ENCODE results near the gene TENM4. TPM values are rescaled to one million over a fixed set of nuclear protein-coding genes. Genes with fewer than 3 reads are reported as not detected.

TENM4 gene
- total RNA-seq, 1 donor from 2014 or later, result 11.9 TPM

DNA sequence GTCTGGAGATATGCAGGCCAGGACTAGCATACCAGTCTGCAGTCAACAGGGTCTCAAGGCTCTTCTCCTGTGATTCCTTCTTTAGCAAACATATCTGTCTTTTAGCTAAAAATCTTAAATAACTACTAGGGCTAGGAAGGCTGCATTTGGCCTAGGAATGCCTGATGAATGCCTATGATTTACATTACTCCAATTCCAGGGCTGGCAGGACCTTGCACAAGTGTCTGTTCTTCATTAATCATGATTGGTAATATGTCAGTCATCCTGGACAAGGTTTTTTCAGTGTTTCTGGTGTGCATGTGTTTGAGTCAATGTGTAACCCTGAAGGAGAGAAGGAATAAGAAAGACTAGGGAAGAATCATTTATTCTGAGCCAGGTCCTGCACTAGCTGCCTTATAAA lies 585.7 kb downstream of the TENM4 start:
- no peak overlapping the region for H3K27ac ChIP-seq
- no peak for DNase-seq (ENCODE audit: low spot score in 2 of 2)
- intact Hi-C loops (cut with DNase I), result no loop called here
- no peaks in the 10 kb centered on the region for H3K9me3 ChIP-seq
- TF ChIP-seq, protein P1, sequence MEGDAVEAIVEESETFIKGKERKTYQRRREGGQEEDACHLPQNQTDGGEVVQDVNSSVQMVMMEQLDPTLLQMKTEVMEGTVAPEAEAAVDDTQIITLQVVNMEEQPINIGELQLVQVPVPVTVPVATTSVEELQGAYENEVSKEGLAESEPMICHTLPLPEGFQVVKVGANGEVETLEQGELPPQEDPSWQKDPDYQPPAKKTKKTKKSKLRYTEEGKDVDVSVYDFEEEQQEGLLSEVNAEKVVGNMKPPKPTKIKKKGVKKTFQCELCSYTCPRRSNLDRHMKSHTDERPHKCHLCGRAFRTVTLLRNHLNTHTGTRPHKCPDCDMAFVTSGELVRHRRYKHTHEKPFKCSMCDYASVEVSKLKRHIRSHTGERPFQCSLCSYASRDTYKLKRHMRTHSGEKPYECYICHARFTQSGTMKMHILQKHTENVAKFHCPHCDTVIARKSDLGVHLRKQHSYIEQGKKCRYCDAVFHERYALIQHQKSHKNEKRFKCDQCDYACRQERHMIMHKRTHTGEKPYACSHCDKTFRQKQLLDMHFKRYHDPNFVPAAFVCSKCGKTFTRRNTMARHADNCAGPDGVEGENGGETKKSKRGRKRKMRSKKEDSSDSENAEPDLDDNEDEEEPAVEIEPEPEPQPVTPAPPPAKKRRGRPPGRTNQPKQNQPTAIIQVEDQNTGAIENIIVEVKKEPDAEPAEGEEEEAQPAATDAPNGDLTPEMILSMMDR (IDR thresholded peaks at IDR 0.05), result no peak
- no peak overlapping the region for H3K4me3 ChIP-seq
- H3K36me3 ChIP-seq, result peaks cover 0 to 11% of the 10 kb centered on the region in 2 donors
- H3K4me1 ChIP-seq, result no peaks in the 10 kb centered on the region
- no peaks in the 10 kb centered on the region for H3K27me3 ChIP-seq

DNA sequence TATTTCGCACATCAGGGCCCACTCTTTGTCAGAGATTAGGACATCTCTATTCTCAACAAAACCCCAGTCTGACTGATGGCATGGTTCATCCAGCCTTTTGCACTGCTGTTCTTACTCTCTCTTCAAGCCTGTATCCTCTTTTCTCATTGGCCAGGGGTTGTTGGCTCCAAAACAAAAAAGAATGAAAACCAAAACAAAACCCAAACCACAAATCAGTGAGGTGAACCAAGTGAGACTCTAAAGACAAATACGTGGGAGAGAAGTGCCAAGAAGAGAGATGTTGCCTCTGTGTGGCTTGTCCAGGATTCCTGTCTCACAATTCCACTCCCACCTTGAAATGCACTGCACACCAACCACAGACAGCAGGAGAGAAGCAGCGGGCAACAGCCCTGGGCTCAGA lies 587.3 kb downstream of the TENM4 start:
- Histone ChIP-seq H3K9me3 (no peaks in the 10 kb centered on the region), H3K4me1 (no peaks in the 10 kb centered on the region), H3K4me3 (no peak overlapping the region), H3K27ac (no peak overlapping the region), H3K36me3 (peaks cover 0 to 11% of the 10 kb centered on the region in 2 donors), H3K27me3 (no peaks in the 10 kb centered on the region)
- no peak for DNase-seq (ENCODE audit: low spot score in 2 of 2)
- intact Hi-C loops (cut with DNase I), result no loop called here
- TF ChIP-seq, protein P1 (IDR thresholded peaks at IDR 0.05), result no peak

DNA sequence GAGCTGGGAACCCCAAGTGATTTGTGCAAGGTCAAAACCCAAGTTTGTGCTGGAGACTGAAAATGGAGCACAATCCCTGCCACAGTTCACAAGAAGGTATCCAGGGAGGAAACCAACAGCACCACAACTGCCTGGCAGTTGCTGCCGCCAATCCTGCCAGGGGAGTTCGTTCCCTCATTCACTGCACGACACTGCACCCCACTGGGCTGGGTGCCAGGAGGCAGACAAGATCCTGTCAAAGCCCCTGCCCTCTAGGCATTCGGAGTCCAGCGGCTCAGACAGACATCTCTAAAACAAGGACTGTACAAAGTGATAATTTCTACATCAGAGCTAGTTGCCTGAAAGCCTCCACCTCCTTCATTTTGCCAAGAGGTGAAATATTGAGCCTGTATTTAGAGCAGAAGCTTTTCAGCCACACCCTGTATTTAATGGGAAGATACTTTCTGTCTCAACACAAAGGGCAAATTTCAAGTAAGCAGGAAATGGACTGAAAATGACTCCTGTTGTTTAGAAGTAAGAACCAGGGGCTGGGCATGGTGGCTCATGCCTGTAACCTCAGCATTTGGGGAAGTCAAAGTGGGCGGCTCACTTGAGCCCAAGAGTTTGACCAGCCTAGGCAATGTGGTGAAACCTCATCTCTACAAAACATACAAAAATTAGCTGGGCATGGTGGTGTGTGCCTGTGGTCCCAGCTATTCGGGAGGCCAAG lies 588.8 kb downstream of the TENM4 start:
- Histone ChIP-seq H3K9me3 (no peaks in the 10 kb centered on the region), H3K36me3 (peaks cover 0 to 11% of the 10 kb centered on the region in 2 donors), H3K4me3 (no peak overlapping the region), H3K27me3 (no peaks in the 10 kb centered on the region), H3K27ac (no peak overlapping the region), H3K4me1 (no peaks in the 10 kb centered on the region)
- intact Hi-C loops (cut with DNase I), result no loop called here
- TF ChIP-seq, protein P1 (IDR thresholded peaks at IDR 0.05), result no peak
- no peak for DNase-seq (ENCODE audit: low spot score in 2 of 2)

DNA sequence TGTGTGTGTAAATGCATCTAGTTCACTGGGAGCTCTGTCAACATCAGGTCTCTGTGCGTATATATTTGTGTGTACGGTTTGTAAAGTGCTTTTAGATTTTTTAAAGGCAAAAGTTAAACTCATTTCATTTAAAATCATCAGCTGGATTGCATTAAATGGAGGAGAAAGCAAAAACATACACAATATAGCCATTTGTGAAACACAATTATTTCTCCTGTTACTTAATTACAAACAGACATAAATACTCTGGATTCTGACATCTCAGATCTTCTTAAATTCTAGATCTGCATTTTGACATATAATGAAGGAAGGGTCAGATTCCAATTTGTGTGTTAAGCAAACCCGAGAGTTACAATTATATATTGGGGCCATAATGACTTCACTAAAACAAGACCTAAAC lies 590.8 kb downstream of the TENM4 start:
- intact Hi-C loops (cut with DNase I), result no loop called here
- H3K27ac ChIP-seq, result no peak overlapping the region
- DNase-seq (ENCODE audit: low spot score in 2 of 2), result no peak
- TF ChIP-seq, protein P1 (IDR thresholded peaks at IDR 0.05), result no peak
- H3K9me3 ChIP-seq, result no peaks in the 10 kb centered on the region
- H3K36me3 ChIP-seq, result peaks cover 0 to 11% of the 10 kb centered on the region in 2 donors
- H3K27me3 ChIP-seq, result no peaks in the 10 kb centered on the region
- H3K4me1 ChIP-seq, result no peaks in the 10 kb centered on the region
- H3K4me3 ChIP-seq, result no peak overlapping the region

DNA sequence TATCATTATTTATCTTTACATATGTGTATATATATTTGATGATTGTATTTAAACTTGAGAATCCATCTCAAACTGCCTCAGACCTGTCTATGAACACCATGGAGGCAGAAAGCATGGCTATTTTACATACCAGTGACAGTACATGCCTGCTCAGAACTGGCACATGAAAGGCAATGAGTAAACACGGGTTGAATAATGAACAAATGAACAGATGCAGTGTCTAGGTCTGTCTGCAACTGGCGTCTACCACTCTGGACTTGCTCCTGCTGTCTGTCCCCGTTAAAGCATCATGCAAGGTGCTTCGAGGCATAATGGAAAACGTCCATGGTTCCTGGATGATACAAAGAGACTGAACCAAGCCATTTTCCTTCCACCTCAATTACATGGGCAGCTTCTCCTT lies 594.6 kb downstream of the TENM4 start:
- no peaks in the 10 kb centered on the region for H3K36me3 ChIP-seq
- TF ChIP-seq, protein P1 (IDR thresholded peaks at IDR 0.05), result no peak
- H3K9me3 ChIP-seq, result no peaks in the 10 kb centered on the region
- no peak overlapping the region for H3K27ac ChIP-seq
- H3K4me3 ChIP-seq, result no peak overlapping the region
- no peaks in the 10 kb centered on the region for H3K27me3 ChIP-seq
- no peak for DNase-seq (ENCODE audit: low spot score in 2 of 2)
- intact Hi-C loops (cut with DNase I), result no loop called here
- no peaks in the 10 kb centered on the region for H3K4me1 ChIP-seq
